Stimulated activated CD4-positive, alpha-beta T cell treated with anti-CD3 and anti-CD28 coated beads, Interleukin-12 subunit alpha, Interleukin-12 subunit beta, amount 100 ng/mL, for 24 hours (primary cell): ENCODE data around the gene KLHL25.

Experiments
- DNase-seq, 2 experiments: peaks; one replicate each; pipeline ENCODE4 v3.0.0-alpha.2; 2020; ENCODE audit warnings: low read depth in 2 of 2

The KLHL25 gene

GRCh38 chr15:85717212-85717611 is 77.5 kb downstream of the KLHL25 start:
- no peak for DNase-seq

DNA sequence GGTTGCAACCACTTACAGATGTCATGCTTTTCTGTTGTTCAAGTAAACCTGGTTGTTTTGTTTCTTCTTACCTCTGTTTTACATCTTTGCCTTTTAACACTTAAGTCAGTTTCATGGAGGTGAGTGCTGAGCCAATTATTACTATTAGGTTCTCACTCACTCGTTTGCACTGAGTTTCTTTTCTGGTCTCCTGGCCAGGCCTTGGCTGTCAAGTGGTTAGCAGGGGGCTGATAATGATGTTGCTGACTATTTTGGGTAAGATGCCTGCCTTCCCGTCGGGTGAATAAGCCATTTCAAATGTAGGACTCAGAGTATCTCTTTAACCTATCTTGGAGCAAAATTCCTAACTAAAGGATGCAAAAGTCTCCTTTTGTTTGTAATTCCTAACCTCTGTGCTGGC is 78.5 kb downstream of the KLHL25 start:
- no peak for DNase-seq

DNA sequence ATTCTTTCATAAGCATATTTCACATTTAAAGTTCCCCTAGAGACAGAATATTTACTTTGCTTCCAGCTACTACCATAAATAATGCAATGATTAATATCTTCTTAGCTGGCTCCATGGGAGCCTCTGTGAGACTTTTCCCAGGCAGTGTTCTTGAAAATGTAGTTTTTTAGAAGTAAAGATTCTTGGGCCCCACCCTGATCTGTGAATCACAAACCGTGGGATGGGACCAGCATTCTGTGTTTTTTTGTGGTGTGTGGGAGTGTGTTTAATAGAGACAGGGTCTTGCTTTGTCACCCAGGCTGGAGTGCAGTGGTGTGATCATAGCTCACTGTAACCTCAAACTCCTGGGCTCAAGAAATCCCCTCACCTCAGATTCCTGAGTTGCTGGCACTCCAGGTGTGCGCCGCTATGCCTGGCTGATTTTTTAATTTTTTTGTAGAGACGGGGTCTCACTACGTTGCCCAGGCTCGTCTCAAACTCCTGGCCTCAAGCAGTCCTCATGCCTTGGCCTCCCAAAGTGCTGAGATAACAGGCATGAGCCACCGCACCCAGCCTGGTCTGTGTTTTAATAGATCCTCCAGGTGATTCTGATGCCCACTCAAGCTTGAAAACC is 83.0 kb downstream of the KLHL25 start:
- no peak for DNase-seq

- DNase-seq: no peak
Measured at GRCh38 chr15:85710340-85710842, 84.3 kb downstream of the KLHL25 start.
